GM12891 (cell line): ENCODE data around the gene C9orf72.

Experiments
- POLR2A ChIP-seq: IDR thresholded peaks from 2 replicates; pipeline ENCODE4 v1.6.1; 2011; ENCODE audit warnings: low read depth, low read length, control low read depth
- POLR2AphosphoS5 ChIP-seq: IDR thresholded peaks from 2 replicates; pipeline ENCODE4 v1.6.1; 2011; ENCODE audit warnings: low read depth, low read length, control low read depth
- POU2F2 ChIP-seq: IDR thresholded peaks from 2 replicates; pipeline ENCODE4 v1.6.1; 2011; ENCODE audit warnings: low read depth, mild to moderate bottlenecking, control low read depth, low read length, moderate library complexity

DNA sequence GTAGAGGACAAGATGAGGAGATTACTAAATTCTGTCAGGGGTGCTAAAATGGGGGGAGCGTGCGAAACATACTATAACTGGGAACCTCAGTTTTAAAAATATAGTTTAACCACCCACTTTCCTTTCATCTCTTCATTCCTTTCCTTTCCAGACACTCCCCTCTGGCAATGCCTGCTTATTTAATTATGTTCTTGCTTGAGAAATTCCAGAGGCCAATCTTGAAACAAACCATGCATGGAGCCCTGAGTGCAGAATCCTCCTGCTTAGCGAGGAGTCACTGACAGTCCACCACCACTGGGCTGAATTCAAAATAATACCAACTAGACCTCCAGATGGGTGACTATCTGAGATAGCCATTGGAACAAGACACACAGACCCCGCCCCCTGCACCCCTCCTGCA is 29.7 kb upstream of the C9orf72 start:
- TF ChIP-seq POLR2AphosphoS5 (no peak), POLR2A (no peak), POU2F2 (no peak)
